GM18520 (cell line): ENCODE measurements around the gene LAMB1.

Experiments
- ATAC-seq: cut with Tn5 transposase; IDR thresholded peaks from one replicate; pipeline ENCODE4 v1.9.1; 2021; ENCODE audit not compliant: unreplicated experiment

LAMB1 gene

DNA sequence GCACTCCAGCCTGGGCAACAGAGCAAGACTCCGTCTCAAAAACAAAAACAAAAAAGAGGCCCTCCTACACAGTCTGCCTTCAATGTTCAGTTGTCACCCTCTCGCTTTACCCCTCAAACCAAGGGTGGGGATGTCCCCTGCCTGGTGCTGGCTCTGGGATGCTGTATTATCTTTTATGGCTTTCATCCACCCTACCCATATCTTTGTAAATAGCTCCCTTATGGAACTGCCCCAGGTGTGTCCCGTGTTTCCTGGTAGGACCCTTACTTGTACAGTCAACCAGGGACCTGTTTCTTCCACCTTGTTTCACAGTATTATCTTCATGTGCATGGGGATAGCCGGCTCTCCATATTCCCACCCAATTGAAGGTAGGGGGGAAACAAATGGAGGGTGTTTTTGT, 15.7 kb upstream of the LAMB1 start:
- no peak for ATAC-seq

- ATAC-seq: no peak
Observed at GRCh38 chr7:108017776-108018151, 14.8 kb upstream of the LAMB1 start.

GRCh38 chr7:108016841-108017775, 14.1 kb upstream of the LAMB1 start:
- ATAC-seq: no peak

GRCh38 chr7:108015740-108016139, 12.8 kb upstream of the LAMB1 start:
- no peak for ATAC-seq

DNA sequence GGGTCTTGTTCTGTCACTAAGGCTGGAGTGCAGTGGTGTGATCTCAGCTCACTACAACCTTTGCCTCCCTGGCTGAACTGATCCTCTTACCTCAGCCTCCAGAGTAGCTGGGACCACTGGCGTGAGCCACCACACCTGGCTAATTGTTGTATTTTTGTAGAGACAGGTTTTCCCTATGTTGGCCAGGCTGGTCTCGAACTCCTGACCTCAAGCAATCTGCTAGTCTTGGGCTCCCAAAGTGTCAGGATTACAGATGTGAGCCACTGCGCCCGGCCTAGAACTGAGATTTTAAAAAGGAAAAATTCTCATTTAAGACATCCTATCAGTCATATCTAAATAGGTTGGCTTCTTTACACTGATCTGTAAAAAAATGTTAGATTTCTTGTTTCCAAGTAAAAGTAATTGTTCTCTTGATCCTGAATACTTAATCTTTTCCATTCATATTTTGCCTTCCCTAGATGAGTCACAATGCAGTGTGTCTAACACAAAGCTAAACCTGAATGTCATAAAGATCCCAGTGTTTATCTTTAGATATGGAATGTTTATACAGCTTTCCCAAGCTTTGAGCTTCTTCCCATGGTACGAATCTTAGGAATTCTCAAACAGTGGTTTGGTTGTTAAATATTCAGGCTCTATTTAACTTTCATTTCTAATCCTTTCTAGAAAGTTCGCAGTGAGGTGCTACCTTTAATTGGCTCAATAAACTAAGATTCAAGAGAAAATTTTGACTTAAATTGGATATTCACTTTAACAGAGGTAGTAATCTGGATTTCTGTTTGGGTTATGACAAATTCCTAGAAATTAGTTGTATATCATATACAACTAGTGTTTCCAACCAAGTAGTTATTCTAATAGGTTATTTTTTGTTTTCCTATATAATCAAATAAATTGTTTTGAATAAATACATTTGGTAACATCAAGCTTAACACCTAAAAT, 12.1 kb upstream of the LAMB1 start:
- no peak for ATAC-seq

DNA sequence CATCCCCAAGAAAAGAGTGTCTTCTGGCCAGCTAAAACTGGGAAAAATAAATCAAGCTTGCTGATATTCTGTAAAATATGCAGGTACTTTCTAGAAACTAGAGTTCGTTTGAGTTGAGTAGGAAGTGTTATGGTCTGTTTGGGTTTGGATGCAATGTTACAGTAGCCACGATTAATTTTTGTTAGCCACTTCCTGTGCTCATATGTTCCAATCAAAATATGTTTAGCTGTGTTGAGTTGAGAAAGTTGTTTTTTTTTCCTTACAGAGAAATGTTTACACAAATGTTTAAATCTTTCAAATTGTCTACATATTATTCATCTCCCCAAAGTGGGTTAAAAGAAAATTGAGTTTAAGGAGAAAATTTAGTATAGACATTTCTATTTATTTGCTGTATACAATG, 11.3 kb upstream of the LAMB1 start:
- no peak for ATAC-seq

GRCh38 chr7:108012499-108013430, 9.8 kb upstream of the LAMB1 start:
- ATAC-seq: no peak

GRCh38 chr7:108010377-108010776, 7.4 kb upstream of the LAMB1 start:
- no peak for ATAC-seq

- ATAC-seq: no peak
Observed at GRCh38 chr7:108009873-108010272, 6.9 kb upstream of the LAMB1 start.

- no peak for ATAC-seq
Observed at GRCh38 chr7:108008827-108009226, 5.9 kb upstream of the LAMB1 start.

- no peak for ATAC-seq
Observed at GRCh38 chr7:108008240-108008639, 5.3 kb upstream of the LAMB1 start.

DNA sequence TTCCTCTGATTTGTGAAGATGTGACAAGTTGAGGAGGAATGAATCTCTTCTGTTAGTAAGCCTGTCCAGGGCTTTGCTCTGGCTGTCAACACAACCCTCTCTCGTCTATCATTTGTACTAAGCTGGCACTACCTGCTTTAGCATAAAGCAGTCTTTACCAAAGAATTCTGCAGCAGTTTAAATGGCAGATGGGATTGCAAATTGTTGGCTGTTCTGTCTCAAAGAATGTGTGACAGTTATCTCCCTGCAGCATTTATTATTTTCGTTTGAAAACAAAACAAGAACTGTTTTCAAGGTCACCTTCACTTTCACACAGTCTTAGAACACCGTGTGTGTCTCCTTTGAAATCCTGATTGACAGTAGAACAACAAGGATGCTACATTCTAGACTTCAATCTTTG, 4.8 kb upstream of the LAMB1 start:
- no peak for ATAC-seq

DNA sequence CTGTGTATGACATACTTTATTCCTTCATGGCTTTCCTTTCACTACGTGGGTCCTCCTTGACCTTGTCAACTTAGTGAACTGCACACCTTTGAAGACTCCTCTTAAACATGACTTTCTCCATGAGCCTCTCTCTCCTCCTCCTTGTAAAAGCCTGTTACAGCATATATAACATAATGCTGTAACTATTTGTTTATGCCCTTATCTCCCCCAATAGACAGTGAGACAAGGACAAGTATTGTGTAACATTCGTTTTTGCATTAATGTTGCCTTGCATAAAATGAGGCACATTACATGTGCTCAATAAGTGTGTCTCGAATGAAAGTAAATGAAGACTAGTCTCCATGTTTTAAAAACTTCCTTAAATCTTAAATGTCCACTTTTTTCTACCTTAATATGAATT, 4.3 kb upstream of the LAMB1 start:
- ATAC-seq: no peak

DNA sequence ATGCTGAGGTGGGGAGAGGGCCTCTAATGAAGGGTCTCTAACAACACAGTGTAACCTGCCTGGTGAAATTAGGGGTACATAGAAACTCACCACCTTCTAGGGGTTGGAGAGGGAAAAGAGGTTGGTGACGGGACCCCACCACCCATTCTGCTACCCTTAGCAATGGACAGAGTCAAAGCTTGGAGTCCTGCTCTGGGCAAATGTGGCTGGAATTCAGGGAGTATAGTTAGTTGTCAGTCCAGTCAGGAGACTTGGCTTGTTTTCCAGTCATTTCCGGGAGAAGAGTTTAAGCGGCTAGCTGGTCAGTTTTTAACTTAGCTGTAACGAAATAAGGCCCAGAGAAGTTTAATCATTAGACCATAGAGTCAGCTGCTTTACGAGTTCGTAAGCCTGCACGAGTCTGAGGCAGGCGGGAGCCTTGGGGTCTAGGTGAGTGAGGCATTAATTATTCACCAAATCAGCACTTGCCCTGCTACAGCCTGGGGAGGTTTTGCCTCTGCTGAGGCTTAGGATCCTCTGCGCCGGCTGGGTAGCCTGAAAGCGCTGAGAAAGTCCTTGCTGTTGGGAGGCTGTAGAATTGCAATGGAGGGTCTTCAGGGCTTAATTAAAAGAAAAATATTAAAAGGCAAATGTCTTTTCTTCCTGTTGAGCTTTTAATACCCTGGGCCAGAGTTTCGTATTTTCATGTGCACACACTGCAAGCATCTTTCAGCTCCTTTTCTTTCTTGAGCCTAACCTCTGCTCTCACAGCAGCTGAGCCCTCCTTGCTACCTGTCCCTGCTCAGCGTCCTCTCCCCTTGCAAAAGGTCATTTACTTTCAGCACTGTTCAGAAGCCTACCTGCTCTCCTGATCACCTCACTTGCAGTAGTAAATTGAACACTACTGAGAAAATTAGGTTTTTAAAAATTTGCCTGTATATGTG, 1.5 kb upstream of the LAMB1 start:
- no peak for ATAC-seq

- ATAC-seq: no peak
Observed at GRCh38 chr7:108003599-108003935, 606 bp upstream of the LAMB1 start.

GRCh38 chr7:108001764-108002725, 916 bp downstream of the LAMB1 start:
- no peak for ATAC-seq

GRCh38 chr7:108000875-108001763, 1.8 kb downstream of the LAMB1 start:
- no peak for ATAC-seq
